Neural crest cell (in vitro differentiated cells): ENCODE data around the gene MAS1L. TPM values are rescaled to one million over a fixed set of nuclear protein-coding genes. Genes with fewer than 3 reads are reported as not detected.
A peak's percentile ranks its signal among the peaks of the same experiment; 100 is the strongest.

Source experiments
- DNase-seq: peaks from one replicate; pipeline ENCODE4 v3.0.0; 2021; ENCODE audit warnings: low read depth, mixed read lengths, low spot score
- H3K27ac Mint-ChIP-seq: one replicate; pipeline ENCODE4 v1.8.0; 2021; ENCODE audit warnings: mild to moderate bottlenecking, mixed read lengths; ENCODE audit not compliant: unreplicated experiment
- H3K27me3 Mint-ChIP-seq: 2 replicates; pipeline ENCODE4 v1.8.0; 2021; ENCODE audit warnings: low read depth, mild to moderate bottlenecking, mixed read lengths
- H3K36me3 Mint-ChIP-seq: 2 replicates; pipeline ENCODE4 v1.8.0; 2021; ENCODE audit warnings: low read depth, mild to moderate bottlenecking, mixed read lengths
- H3K4me1 Mint-ChIP-seq: 2 replicates; pipeline ENCODE4 v1.8.0; 2021; ENCODE audit warnings: mixed read lengths
- H3K4me3 Mint-ChIP-seq: one replicate; pipeline ENCODE4 v1.8.0; 2021; ENCODE audit warnings: mild to moderate bottlenecking, mixed read lengths
- H3K9me3 Mint-ChIP-seq: 2 replicates; pipeline ENCODE4 v1.8.0; 2021; ENCODE audit warnings: mixed read lengths
- total RNA-seq: library from RNA; stranded (reverse); gene quantifications from 2 replicates; pipeline ENCODE4 v1.2.1, GENCODE V29; 2021
- TF ChIP-seq, protein P1 (sequence below): fragments of 200-600 bp; sonication (generic); conservative IDR thresholded peaks from 2 replicates; pipeline ENCODE4 v1.5.0; 2021; ENCODE audit warnings: antibody characterized with exemption, mild to moderate bottlenecking

MAS1L gene
- total RNA-seq, 1 donor from 2014 or later, result not detected

GRCh38 chr6:29519291-29520010 lies 31.7 kb upstream of the MAS1L start:
- no peak for DNase-seq
- Mint-ChIP-seq H3K27me3 (peaks cover 3% of the 10 kb centered on the region), H3K27ac (peak overlapping the region; percentile 17), H3K9me3 (peaks cover 7% of the 10 kb centered on the region), H3K4me1 (no peaks in the 10 kb centered on the region), H3K36me3 (peaks cover 5% of the 10 kb centered on the region), H3K4me3 (no peak overlapping the region)
- TF ChIP-seq, protein P1, sequence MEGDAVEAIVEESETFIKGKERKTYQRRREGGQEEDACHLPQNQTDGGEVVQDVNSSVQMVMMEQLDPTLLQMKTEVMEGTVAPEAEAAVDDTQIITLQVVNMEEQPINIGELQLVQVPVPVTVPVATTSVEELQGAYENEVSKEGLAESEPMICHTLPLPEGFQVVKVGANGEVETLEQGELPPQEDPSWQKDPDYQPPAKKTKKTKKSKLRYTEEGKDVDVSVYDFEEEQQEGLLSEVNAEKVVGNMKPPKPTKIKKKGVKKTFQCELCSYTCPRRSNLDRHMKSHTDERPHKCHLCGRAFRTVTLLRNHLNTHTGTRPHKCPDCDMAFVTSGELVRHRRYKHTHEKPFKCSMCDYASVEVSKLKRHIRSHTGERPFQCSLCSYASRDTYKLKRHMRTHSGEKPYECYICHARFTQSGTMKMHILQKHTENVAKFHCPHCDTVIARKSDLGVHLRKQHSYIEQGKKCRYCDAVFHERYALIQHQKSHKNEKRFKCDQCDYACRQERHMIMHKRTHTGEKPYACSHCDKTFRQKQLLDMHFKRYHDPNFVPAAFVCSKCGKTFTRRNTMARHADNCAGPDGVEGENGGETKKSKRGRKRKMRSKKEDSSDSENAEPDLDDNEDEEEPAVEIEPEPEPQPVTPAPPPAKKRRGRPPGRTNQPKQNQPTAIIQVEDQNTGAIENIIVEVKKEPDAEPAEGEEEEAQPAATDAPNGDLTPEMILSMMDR, result no peak

DNA sequence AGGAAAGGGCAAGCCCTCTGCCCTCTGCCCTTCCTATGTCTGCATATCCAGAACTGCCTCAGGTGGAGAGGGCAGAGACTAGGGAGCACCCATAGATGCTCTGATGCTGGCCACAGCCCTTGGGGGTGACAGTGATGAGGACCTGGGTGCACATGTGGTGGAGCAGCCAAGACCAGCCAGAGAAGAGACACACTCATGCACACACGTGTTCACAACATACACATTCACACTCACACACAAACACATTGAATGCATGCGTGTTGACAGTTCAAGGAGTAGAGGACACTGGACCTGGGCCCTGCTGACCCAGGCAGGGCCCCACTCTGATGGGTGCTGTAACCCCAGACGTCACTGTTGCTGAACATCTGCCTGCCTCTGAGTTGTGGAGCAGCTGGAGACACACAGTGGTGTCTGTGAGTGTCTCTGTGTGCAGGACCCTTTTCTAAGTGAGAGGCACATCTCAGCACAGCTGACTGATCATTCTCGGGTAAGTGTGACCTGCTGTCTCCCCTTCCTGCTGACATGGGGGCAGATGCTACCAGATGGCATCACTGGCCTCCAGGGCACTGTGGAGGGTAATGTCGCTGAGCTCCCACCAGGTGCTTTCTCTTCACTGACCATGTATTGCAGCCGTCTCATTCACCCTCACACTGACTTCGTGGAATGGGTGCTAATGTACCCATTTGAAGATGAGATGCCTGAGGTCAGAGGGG lies 30.1 kb upstream of the MAS1L start:
- no peak overlapping the region for H3K4me3 Mint-ChIP-seq
- no peaks in the 10 kb centered on the region for H3K4me1 Mint-ChIP-seq
- peaks cover 4% of the 10 kb centered on the region for H3K36me3 Mint-ChIP-seq
- no peak overlapping the region for H3K27ac Mint-ChIP-seq
- H3K9me3 Mint-ChIP-seq, result peaks cover 5% of the 10 kb centered on the region
- TF ChIP-seq, protein P1, result no peak
- H3K27me3 Mint-ChIP-seq, result peaks cover 3% of the 10 kb centered on the region
- no peak for DNase-seq

- Mint-ChIP-seq H3K36me3 (peaks cover 2% of the 10 kb centered on the region), H3K27ac (no peak overlapping the region), H3K4me3 (no peak overlapping the region), H3K4me1 (no peaks in the 10 kb centered on the region), H3K27me3 (peaks cover 3% of the 10 kb centered on the region), H3K9me3 (peaks cover 2% of the 10 kb centered on the region)
- no peak for DNase-seq
- TF ChIP-seq, protein P1, result no peak
Observed at GRCh38 chr6:29517245-29517644, 29.5 kb upstream of the MAS1L start.

DNA sequence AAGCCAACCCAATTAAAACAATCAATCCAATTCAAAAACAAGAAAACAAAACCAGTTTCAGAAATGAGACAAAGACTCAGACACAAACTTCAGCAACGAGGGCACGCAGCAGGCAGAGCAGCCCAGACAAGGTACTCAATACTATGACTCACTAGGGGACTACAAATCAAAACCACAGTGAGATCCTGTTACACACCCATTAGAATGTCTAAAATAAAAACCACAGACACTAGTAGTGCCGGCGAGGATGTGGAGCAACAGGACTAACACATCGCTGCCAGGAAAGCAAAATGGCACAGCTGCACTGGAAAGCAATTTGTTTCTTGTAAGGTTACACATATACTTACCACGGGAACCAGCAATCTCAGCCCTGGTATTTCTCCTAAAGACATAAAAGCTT lies 28.4 kb upstream of the MAS1L start:
- Mint-ChIP-seq H3K27me3 (peaks cover 3% of the 10 kb centered on the region), H3K4me3 (no peak overlapping the region), H3K27ac (no peak overlapping the region), H3K4me1 (no peaks in the 10 kb centered on the region), H3K36me3 (peaks cover 2% of the 10 kb centered on the region), H3K9me3 (peaks cover 2% of the 10 kb centered on the region)
- TF ChIP-seq, protein P1, result no peak
- DNase-seq, result no peak

GRCh38 chr6:29510746-29511300 lies 23.1 kb upstream of the MAS1L start:
- Mint-ChIP-seq H3K4me3 (peak overlapping the region; percentile 13), H3K36me3 (no peaks in the 10 kb centered on the region), H3K27ac (no peak overlapping the region), H3K27me3 (peaks cover 5% of the 10 kb centered on the region), H3K9me3 (peaks cover 2% of the 10 kb centered on the region), H3K4me1 (peaks cover 14% of the 10 kb centered on the region)
- DNase-seq, result no peak
- TF ChIP-seq, protein P1, result no peak
